K562 (cell line): ENCODE measurements around the gene PEX11A. TPM values are rescaled to one million over a fixed set of nuclear protein-coding genes. Genes with fewer than 3 reads are reported as not detected.

Experiments used
- CBX5 ChIP-seq: IDR thresholded peaks from 2 replicates; pipeline ENCODE4 v1.6.1; 2014; ENCODE audit warnings: low read depth, borderline replicate concordance
- CREB1 ChIP-seq, 2 experiments: sonication (generic) in 1 of 2; formaldehyde crosslinking in 1 of 2; IDR thresholded peaks; 2 replicates each; pipeline versions ENCODE4 v1.6.1 to v1.8.0; 2012 to 2022; ENCODE audit warnings: inconsistent platforms in 1 of 2, mild to moderate bottlenecking in 1 of 2, missing genetic modification reagents in 1 of 2, moderate library complexity in 1 of 2
- DPF2 ChIP-seq: fragments of 450-650 bp; IDR thresholded peaks from 2 replicates; pipeline ENCODE4 v1.6.1; 2016
- HSF4 ChIP-seq: fragments of 250-450 bp; sonication (Bioruptor Pico); IDR thresholded peaks from 2 replicates; pipeline ENCODE4 v2.1.2; 2022; ENCODE audit warnings: mild to moderate bottlenecking, moderate library complexity, borderline replicate concordance
- JUN ChIP-seq, 2 experiments: sonication (generic) in 1 of 2; formaldehyde crosslinking in 1 of 2; IDR thresholded peaks; 2 replicates each; pipeline versions ENCODE4 v1.6.1 to v1.8.0; 2012 to 2022; ENCODE audit warnings: borderline replicate concordance in 2 of 2, mild to moderate bottlenecking in 2 of 2, improper control_type of control experiment in 1 of 2, low read depth in 1 of 2, low read length in 1 of 2, missing genetic modification reagents in 1 of 2
- KAT7 ChIP-seq: sonication (generic); formaldehyde crosslinking; IDR thresholded peaks from 2 replicates; pipeline ENCODE4 v1.8.0; 2022; ENCODE audit warnings: missing genetic modification reagents, mild to moderate bottlenecking, borderline replicate concordance
- L3MBTL2 ChIP-seq: fragments of 450-650 bp; IDR thresholded peaks from 2 replicates; pipeline ENCODE4 v1.6.1; 2016; ENCODE audit warnings: mild to moderate bottlenecking, moderate library complexity
- MAZ ChIP-seq, 2 experiments: fragments of 450-650 bp in 1 of 2; sonication (generic) in 1 of 2; formaldehyde crosslinking; IDR thresholded peaks in 1 of 2; conservative IDR thresholded peaks in 1 of 2; 2 replicates each; pipeline versions ENCODE4 v1.4.0 to v1.5.0; 2020; ENCODE audit warnings: mild to moderate bottlenecking in 1 of 2, missing genetic modification reagents in 1 of 2
- POLR2G ChIP-seq: fragments of 200-400 bp; formaldehyde crosslinking; IDR thresholded peaks from 2 replicates; pipeline ENCODE4 v1.6.1; 2017; ENCODE audit warnings: low read depth, mild to moderate bottlenecking, antibody characterized with exemption, low read length, moderate library complexity
- RBFOX2 ChIP-seq: fragments of 200-400 bp; formaldehyde crosslinking; IDR thresholded peaks from 2 replicates; pipeline ENCODE4 v1.6.1; 2017; ENCODE audit warnings: low read depth, mild to moderate bottlenecking, low read length, moderate library complexity
- RNF219 ChIP-seq: fragments of 250-450 bp; sonication (Bioruptor Pico); IDR thresholded peaks from 2 replicates; pipeline ENCODE4 v1.5.0; 2022; ENCODE audit warnings: mild to moderate bottlenecking
- SMC3 ChIP-seq: conservative IDR thresholded peaks from 2 replicates; pipeline ENCODE4 v1.6.1; 2011; ENCODE audit warnings: low read depth, low read length, improper control_type of control experiment; ENCODE audit not compliant: insufficient read depth
- TAL1 ChIP-seq: fragments of 450-650 bp; IDR thresholded peaks from 2 replicates; pipeline ENCODE4 v1.6.1; 2016; ENCODE audit warnings: mild to moderate bottlenecking
- TGIF2 ChIP-seq: sonication (generic); formaldehyde crosslinking; IDR thresholded peaks from 2 replicates; pipeline ENCODE4 v1.8.1; 2022; ENCODE audit warnings: mild to moderate bottlenecking, missing genetic modification reagents, moderate library complexity
- THRB ChIP-seq: fragments of 450-650 bp; formaldehyde crosslinking; conservative IDR thresholded peaks from 2 replicates; pipeline ENCODE4 v1.4.0; 2022; ENCODE audit warnings: mild to moderate bottlenecking, missing genetic modification characterization
- TRIM24 ChIP-seq, 2 experiments: fragments of 450-650 bp; IDR thresholded peaks; 2 replicates each; pipeline ENCODE4 v1.6.1; 2016
- XRCC3 ChIP-seq: fragments of 450-650 bp; IDR thresholded peaks from 2 replicates; pipeline ENCODE4 v1.6.1; 2017; ENCODE audit warnings: mild to moderate bottlenecking, moderate library complexity
- XRCC4 ChIP-seq: IDR thresholded peaks from one replicate; pipeline ENCODE4 v1.6.1; 2011; ENCODE audit not compliant: insufficient read depth, insufficient read length; ENCODE audit errors: extremely low read depth
- XRCC5 ChIP-seq: fragments of 200-400 bp; formaldehyde crosslinking; IDR thresholded peaks from 2 replicates; pipeline ENCODE4 v1.6.1; 2017; ENCODE audit warnings: low read depth, mild to moderate bottlenecking, low read length
- ZNF583 ChIP-seq: fragments of 250-450 bp; sonication (Bioruptor Pico); IDR thresholded peaks from 2 replicates; pipeline ENCODE4 v1.4.0; 2020
- ZNF830 ChIP-seq: fragments of 250-450 bp; sonication (Bioruptor Pico); IDR thresholded peaks from 2 replicates; pipeline ENCODE4 v1.5.0; 2021; ENCODE audit warnings: mild to moderate bottlenecking
- polyA plus RNA-seq, 8 experiments: library from polyadenylated mRNA; depleted of rRNA in 4 of 8; stranded (reverse) in 5 of 8; unstranded in 3 of 8; fragments of >200 nt; fragmentation: Nextera tagmentation in 2 of 8; fragmentation: Illumina TruSeq in 1 of 8; extraction: Ambion mirVana in 2 of 8; extraction: Trizol in 1 of 8; gene quantifications; 2 replicates each; pipeline versions ENCODE4 v1.2.1 to v1.2.3, GENCODE V29; 2011 to 2014; ENCODE audit warnings: inconsistent platforms in 1 of 8, missing spikeins in 1 of 8
- total RNA-seq, 7 experiments: library from RNA; depleted of rRNA in 6 of 7; stranded (reverse); fragments of >200 nt in 6 of 7; fragmentation: Illumina TruSeq in 2 of 7; extraction: Trizol in 2 of 7; gene quantifications; 2 replicates each; pipeline versions ENCODE4 v1.2.1 to v1.2.3, GENCODE V29; 2011 to 2021; ENCODE audit warnings: low replicate concordance in 1 of 7
- TF ChIP-seq, protein P1 (sequence below): fragments of 200-800 bp; sonication (Bioruptor generic); IDR thresholded peaks from 2 replicates; pipeline ENCODE4 v1.6.1; 2017; ENCODE audit warnings: missing genetic modification characterization, missing compliant biosample characterization

PEX11A gene
- total and polyA plus RNA-seq, 9 of the 15 experiments (the other 6 are each of a cell fraction or from before 2014, with no cell fraction given) = not detected

DNA sequence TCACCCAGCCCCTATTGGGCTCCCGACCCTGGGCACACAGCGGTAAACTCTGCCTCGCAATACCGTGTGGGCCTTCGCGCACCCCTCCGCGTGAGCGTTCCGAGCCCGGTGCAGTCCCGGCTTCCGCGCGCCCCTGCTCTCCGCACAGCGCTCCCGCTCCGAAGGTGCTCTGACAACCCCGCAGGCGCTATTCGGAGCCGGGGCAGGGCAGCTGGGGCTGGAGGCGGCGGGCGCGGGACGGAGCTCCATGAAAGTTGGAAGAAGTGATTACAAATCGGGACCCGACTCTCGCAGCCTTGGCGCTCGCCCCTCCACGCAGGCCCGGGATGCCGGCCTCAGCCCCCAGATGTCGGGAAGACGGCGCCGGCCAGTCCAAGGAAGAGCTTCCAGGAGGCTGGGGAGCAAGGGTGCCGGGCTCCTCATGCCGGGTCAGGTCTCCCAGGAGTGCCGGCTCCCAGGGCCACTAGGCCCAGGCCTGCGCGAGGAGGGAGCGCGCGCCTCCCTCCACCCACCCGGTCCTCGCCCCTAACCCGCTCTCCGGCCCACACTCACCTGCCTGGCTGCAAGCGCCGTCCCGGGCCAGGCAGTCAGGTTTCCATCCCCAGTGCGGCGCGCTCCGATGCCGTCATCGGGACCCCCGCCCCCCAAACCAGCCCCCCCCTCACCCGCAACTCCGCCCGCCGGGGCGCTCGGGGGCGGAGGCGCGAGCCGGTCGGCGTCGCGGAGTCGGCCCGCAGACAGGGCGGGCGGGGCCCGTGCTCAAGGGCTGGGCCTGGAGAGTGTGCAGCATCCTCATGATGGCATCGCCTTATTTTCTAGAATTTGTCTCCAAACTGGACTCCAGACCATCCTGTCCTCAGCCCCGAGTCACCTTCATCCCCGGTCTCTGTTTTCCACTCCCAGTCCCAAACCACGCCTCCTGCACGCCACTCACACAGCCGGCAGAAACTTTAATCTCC, 35.4 kb downstream of the PEX11A start, which contains the start of gene KIF7 (continued):
- TF ChIP-seq XRCC5 = no peak
- no peak for TF ChIP-seq CBX5
- no peak for TF ChIP-seq TAL1
- no peak for TF ChIP-seq KAT7 (CRISPR knock-in tag)
- TF ChIP-seq RNF219 = no peak
- no peak for TF ChIP-seq SMC3
- no peak for TF ChIP-seq L3MBTL2
- 0 out of 2 replicates have a peak, but pooled peaks have one; percentile 25 for TF ChIP-seq RBFOX2
- TF ChIP-seq CREB1 (IDR thresholded peaks at IDR 0.05) = peak; percentile 69; the same call in 1 of the 2 replicates
- TF ChIP-seq CREB1 (CRISPR knock-in tag; IDR thresholded peaks at IDR 0.05) = peak; percentile 56; the same call in 1 of the 2 replicates
- no peak for TF ChIP-seq HSF4 (CRISPR knock-in tag)
- TF ChIP-seq XRCC3 = no peak
- no peak for TF ChIP-seq XRCC4
- 0 out of 2 replicates have a peak, but pooled peaks have one; percentile 42 for TF ChIP-seq POLR2G
- TF ChIP-seq TGIF2 (CRISPR knock-in tag) = no peak
- TF ChIP-seq JUN (IDR thresholded peaks at IDR 0.05; ENCODE audit: borderline replicate concordance, low read depth, low read length) = no peak
- TF ChIP-seq JUN (CRISPR knock-in tag; IDR thresholded peaks at IDR 0.05; ENCODE audit: borderline replicate concordance) = no peak
- TF ChIP-seq THRB (CRISPR knock-in tag) = no peak
- TF ChIP-seq MAZ (CRISPR knock-in tag; conservative IDR thresholded peaks at IDR 0.05 in 1 of 2, IDR thresholded peaks at IDR 0.05 in 1 of 2) = no peak
- TF ChIP-seq ZNF583 (CRISPR knock-in tag) = no peak
- TF ChIP-seq DPF2 = no peak
- TF ChIP-seq, protein P1, sequence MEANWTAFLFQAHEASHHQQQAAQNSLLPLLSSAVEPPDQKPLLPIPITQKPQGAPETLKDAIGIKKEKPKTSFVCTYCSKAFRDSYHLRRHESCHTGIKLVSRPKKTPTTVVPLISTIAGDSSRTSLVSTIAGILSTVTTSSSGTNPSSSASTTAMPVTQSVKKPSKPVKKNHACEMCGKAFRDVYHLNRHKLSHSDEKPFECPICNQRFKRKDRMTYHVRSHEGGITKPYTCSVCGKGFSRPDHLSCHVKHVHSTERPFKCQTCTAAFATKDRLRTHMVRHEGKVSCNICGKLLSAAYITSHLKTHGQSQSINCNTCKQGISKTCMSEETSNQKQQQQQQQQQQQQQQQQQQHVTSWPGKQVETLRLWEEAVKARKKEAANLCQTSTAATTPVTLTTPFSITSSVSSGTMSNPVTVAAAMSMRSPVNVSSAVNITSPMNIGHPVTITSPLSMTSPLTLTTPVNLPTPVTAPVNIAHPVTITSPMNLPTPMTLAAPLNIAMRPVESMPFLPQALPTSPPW (CRISPR knock-in tag) = peak; percentile 54
- no peak for TF ChIP-seq TRIM24 (IDR thresholded peaks at IDR 0.05)
- no peak for TF ChIP-seq ZNF830 (CRISPR knock-in tag)
